Transverse colon (tissue), 3 donors: Measurements from ENCODE around the gene PTGER1.

Source experiments
- CTCF ChIP-seq, 5 experiments: fragments of 200-600 bp in 3 of 5; fragments of 450-650 bp in 2 of 5; sonication (generic) in 3 of 5; IDR thresholded peaks; 1 replicate in 2 of 5; 2 replicates in 3 of 5; pipeline ENCODE4 v1.5.1; 2016 to 2017; ENCODE audit warnings: antibody characterized with exemption in 5 of 5, inconsistent platforms in 3 of 5, mild to moderate bottlenecking in 2 of 5, moderate library complexity in 1 of 5
- POLR2A ChIP-seq: fragments of 450-650 bp; IDR thresholded peaks from one replicate; pipeline ENCODE4 v1.6.1; 2016; ENCODE audit warnings: antibody characterized with exemption, mild to moderate bottlenecking, moderate library complexity

- no peak for TF ChIP-seq CTCF (IDR thresholded peaks at IDR 0.05)
- TF ChIP-seq POLR2A: no peak
Observed at GRCh38 chr19:14425696-14426138, 49.4 kb downstream of the PTGER1 start.
